GM12872 (cell line): ENCODE measurements around the gene PTGS1.

Experiments
- TF ChIP-seq, protein P1 (sequence below): IDR thresholded peaks from 3 replicates; pipeline ENCODE4 v1.5.1; 2011; ENCODE audit warnings: low read depth, mild to moderate bottlenecking, low read length, moderate library complexity; ENCODE audit not compliant: insufficient read depth

The PTGS1 gene

GRCh38 chr9:122370303-122370702 lies 521 bp upstream of the PTGS1 start:
- TF ChIP-seq, protein P1, sequence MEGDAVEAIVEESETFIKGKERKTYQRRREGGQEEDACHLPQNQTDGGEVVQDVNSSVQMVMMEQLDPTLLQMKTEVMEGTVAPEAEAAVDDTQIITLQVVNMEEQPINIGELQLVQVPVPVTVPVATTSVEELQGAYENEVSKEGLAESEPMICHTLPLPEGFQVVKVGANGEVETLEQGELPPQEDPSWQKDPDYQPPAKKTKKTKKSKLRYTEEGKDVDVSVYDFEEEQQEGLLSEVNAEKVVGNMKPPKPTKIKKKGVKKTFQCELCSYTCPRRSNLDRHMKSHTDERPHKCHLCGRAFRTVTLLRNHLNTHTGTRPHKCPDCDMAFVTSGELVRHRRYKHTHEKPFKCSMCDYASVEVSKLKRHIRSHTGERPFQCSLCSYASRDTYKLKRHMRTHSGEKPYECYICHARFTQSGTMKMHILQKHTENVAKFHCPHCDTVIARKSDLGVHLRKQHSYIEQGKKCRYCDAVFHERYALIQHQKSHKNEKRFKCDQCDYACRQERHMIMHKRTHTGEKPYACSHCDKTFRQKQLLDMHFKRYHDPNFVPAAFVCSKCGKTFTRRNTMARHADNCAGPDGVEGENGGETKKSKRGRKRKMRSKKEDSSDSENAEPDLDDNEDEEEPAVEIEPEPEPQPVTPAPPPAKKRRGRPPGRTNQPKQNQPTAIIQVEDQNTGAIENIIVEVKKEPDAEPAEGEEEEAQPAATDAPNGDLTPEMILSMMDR: no peak

GRCh38 chr9:122371846-122372245 lies 1.0 kb downstream of the PTGS1 start:
- TF ChIP-seq, protein P1: no peak

GRCh38 chr9:122372856-122373845 lies 2.3 kb downstream of the PTGS1 start:
- TF ChIP-seq, protein P1: no peak

- TF ChIP-seq, protein P1: no peak
These were observed 4.1 kb downstream of the PTGS1 start for GRCh38 chr9:122374885-122375420.

GRCh38 chr9:122376796-122377195 lies 6.0 kb downstream of the PTGS1 start:
- TF ChIP-seq, protein P1: no peak

DNA sequence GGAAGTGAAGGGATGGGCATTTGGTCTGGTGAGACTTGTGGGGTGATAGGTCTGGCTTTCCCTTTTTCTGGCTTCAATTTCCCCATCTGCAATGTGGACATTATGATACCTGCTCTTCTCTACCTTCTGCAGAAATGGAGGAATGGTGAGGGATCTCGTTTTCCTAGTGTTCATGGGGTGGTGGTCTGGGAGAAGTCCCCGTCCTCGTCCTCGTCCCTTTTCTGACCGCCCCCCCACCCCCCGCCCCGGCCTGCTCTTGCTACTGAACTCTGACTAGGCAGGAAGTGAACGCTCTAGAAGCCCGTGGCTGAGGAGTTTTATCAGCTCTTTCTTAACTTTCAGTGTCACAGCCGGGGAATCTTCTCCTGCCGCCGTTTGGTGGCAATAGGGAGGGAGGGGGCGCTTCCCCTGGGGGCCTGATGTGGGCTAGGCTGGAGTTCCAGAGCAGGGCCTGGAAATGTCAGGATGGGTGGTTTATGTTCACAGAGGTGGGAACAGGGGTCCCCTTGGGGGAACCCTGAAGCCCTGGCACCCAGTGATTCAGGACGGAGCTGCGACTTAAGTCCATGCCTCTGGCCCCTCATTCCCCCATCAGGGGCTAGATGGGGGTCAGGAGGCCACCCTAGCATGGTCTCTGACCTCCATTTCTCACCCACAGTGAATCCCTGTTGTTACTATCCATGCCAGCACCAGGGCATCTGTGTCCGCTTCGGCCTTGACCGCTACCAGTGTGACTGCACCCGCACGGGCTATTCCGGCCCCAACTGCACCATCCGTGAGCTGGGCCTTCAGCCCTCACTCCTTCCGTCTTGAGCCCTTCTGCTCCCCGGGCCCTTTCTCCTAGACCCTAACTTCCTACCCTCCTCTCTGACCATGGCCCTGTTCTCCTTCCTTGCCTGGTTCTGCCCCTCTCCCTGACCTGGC lies 6.7 kb downstream of the PTGS1 start:
- TF ChIP-seq, protein P1: no peak

DNA sequence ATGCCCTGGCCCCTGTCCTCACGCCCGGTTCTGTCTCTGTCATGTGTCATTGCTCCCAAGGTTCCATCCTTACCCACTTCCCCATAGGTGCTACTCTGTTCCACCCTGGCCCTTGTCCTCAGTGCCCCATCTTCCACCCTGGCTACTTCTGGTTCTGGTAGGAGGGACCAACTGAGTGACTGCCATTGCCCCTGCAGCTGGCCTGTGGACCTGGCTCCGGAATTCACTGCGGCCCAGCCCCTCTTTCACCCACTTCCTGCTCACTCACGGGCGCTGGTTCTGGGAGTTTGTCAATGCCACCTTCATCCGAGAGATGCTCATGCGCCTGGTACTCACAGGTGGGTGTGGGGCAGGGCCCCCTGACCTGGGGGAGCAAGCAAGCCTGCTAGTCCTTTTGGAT lies 7.4 kb downstream of the PTGS1 start:
- TF ChIP-seq, protein P1: no peak
